Measurements from ENCODE around the gene SLC44A4. TPM values are rescaled to one million over a fixed set of nuclear protein-coding genes. Genes with fewer than 3 reads are reported as not detected.
A peak's percentile ranks its signal among the peaks of the same experiment; 100 is the strongest.
"Not testable (repeated sequence)": the region's sequence is repeated elsewhere in the genome, so short reads cannot be mapped to it uniquely, and the experiment has no call there.

SLC44A4 gene
- total RNA-seq, 1 experiment from 2014 or later, result not detected

DNA sequence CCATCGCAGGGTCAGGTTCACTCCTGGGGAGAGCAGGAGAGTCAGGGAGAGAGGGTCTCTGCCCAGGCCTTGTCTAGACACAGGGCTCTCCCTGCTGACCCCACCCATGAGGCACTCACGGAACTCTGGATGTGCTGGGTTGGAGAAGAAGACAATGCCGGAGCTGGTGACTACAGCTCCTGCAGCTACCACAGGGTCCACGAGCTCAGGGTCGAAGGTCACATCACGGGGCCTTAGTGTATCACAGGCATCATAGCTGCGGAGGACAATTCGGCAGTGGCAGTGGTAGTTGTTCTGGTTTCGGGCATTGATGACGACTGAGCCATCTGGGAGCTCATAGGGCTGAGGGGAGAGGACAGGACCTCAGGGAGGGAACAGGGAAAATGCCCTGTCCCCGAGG lies 18.9 kb downstream of the SLC44A4 start:
- DNase-seq (ENCODE audit: low spot score), result no peak

DNA sequence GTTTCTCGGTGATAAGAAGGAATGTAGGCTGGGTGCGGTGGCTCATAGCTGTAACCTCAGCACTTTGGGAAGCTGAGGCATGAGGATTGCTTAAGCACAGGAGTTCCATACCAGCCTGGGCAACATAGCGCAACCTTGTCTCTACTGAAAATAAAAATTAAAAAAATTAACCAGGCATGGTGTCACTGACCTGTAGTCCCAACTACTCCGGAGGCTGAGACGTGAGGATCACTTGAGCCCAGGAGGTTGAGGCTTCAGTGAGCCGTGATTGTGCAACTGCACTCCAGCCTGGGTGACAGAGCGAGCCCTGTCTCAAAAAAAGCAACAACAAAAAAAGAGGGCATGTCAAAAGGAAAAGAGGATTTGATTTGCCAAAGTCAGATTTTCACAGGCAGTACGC lies 20.1 kb downstream of the SLC44A4 start:
- DNase-seq (ENCODE audit: low spot score), result no peak

DNA sequence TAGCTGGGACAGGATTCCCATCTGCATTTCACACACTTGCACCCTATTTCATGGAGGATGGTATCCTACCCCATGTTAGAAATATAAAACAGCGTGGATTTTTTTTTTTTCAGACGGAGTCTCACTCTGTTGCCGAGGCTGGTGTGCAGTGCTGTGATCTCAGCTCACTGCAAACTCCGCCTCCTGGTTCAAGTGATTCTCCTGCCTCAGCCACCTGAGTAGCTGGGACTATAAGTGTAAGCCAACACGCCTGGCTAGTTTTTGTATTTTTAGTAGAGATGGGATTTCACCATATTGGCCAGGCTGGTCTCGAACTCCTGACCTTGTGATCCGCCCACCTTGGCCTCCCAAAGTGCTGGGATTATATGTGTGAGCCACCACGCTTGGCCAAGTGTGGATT lies 21.0 kb downstream of the SLC44A4 start:
- DNase-seq (ENCODE audit: low spot score), result not testable (repeated sequence)

DNA sequence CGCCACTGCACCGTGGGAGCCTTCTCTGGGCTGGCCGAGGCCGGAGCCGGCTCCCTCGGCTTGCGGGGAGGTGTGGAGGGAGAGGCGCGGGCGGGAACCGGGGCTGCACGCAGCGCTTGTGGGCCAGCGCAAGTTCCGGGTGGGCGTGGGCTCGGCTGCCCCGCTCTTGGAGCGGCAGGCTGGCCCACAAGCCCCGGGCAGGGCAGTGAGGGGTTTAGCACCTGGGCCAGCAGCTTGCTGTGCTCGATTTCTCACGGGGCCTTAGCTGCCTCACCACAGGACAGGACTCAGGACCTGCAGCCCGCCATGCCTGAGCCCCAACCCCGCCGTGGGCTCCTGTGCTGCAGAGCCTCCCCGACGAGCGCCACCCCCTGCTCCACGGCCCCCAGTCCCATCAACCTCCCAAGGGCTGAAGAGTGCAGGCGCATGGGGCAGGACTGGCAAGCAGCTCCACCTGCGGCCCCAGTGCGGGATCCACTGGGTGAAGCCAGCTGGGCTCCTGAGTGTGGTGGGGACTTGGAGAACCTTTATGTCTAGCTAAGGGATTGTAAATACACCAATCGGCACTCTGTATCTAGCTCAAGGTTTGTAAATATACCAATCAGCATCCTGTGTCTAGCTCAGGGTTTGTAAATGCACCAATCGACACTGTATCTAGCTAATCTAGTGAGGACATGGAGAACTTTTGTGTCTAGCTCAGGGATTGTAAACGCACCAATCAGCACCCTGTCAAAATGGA lies 26.6 kb downstream of the SLC44A4 start:
- DNase-seq (ENCODE audit: low spot score), result not testable (repeated sequence)

DNA sequence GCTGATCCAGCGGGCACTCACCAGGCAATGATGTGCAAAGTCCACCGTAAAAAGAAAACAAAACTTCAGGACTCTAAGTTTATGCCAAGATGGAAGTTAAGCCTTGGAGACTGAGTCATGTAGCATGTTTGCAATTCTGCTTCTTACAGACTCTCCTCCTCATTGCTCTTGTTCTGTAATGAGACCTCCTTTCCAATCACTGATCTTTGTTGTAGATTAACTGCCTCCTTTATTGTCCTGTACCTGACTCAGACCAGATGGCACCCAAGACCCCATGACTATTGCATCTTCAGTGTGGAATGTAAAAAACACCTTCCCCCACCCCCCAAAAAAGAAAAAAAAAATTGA lies 27.3 kb downstream of the SLC44A4 start:
- DNase-seq (ENCODE audit: low spot score), result no peak

DNA sequence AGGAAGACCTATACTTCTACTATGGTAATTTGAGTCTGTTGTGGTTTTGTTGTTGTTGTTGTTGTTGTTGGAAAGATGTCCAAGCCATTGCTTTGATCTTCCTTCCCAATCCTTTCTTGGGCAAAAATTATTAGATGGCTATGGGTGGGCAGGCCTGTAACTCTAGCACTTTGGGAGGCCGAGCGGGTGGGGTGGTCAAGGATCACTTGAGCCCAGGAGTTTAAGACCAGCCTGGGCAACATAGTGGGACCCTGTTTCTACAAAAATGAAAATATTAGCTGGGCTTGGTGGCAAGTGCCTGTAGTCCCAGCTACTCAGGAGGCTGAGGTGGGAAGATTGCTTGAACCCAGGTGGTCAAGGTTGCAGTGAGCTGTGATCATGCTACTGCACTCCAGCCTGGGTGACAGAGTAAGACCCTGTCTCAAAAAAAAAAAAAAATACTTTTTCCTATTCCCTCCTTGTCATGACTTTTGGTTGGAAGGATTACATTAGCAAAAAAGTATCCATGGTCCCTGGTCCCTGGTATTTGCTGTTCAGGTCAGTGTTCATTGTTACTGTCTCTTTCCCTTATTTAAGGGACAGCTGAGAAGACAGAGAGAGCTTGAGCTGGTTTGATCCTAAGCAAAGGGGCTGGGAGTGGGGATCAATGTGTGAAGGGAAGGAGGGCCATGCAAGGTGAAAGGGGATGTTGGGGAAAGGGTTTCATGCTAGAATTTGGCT lies 27.9 kb downstream of the SLC44A4 start:
- no peak for DNase-seq (ENCODE audit: low spot score)

DNA sequence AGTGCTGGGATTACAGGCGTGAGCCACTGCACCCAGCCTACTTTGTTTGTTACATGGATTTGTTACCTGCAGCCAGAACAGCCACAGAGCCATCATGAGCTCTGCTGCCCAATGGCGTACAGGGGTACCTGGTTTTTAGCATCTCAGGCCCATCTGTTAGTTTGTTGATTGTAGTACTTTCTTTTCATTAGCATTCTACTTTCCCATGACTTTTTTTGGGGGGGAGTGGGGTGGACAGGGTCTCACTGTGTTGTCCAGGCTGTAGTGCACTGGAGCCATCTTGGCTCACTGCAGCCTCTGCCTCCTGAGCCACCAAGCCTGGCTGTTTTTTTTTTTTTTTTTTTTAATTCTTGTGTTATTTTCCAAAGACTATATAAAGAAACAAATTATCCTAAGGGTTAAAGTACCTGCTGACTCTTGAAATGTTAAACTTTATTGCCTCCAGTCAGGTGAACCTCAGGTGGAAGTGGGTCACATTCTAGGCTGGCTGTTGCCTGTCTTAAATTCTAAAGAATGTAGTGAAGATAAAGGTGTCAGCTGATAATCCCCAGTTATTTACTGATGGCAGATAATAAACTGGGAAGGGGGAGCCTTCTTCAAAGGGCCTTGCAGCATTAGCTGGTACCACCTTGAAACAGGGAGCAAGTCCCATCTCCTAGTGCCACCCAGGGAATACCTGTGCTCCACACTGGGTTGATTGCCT lies 31.4 kb downstream of the SLC44A4 start:
- DNase-seq (ENCODE audit: low spot score), result no peak

DNA sequence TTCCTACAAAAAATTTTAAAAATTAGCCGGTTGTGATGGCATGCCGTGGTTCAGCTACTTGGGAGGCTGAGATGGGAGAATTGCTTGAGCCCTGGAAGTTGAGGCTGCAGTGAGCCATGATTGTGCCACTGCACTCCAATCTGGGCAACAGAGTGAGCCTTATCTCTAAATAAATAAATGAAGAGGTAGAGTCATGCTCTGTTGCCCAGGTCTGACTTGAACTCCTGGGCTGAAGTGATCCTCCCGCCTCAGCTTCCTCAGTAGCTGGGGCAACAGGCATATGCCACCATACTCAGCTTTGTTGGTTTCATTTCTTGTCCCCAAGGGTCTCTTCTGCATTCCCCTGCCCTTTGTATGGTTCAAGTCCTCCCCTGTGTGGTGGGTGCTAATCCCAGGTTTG lies 34.3 kb downstream of the SLC44A4 start:
- no peak for DNase-seq (ENCODE audit: low spot score)

DNA sequence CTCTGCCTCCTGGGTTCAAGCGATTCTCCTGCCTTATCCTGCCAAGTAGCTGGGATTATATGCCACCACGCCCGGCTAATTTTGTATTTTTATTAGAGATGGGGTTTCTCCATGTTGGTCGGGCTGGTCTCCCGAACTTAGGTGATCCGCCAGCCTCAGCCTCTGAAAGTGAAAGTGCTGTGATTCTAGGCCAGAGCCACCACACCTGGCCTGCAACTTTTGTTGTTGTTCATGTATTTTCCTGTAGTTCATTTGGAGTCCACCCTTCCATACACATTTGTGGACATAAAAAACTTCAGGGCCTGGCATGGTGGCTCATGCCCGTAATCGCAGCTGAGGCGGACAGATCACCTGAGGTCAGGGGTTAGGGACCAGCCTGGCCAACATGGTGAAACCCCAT lies 36.7 kb downstream of the SLC44A4 start:
- DNase-seq (ENCODE audit: low spot score), result no peak

DNA sequence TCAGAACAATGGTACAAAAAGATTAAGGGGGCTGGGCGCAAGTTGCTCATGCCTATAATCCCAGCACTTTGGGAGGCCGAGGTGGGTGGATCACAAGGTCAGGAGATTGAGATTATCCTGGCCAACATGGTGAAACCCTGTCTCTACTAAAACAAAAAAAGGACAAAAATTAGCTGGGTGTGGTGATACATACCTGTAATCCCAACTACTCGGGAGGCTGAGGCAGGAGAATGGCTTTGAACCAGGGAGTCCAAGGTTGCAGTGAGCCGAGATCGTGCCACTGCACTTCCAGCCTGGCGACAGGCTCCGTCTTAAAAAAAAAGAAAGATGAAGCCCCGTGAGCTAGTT lies 39.0 kb downstream of the SLC44A4 start:
- not testable (repeated sequence) for DNase-seq (ENCODE audit: low spot score)

DNA sequence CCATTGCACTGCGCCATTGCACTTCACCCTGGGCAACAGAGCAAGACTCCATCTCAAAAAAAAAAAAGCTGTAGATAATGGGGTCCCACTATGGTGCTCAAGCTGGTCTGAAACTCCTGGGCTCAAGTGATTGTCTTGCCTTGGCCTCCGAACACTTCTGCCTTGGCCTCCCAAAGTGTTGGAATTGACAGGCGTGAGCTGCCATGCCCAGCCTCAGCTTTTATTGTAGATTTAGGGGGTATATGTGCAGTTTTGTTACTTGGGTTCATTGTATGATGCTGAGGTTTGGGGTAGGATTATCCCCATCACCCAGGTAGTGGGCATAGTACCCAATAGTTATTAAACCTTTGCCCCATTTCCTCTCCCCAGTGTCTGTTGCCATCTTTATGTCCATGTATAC lies 39.8 kb downstream of the SLC44A4 start:
- no peak for DNase-seq (ENCODE audit: low spot score)

DNA sequence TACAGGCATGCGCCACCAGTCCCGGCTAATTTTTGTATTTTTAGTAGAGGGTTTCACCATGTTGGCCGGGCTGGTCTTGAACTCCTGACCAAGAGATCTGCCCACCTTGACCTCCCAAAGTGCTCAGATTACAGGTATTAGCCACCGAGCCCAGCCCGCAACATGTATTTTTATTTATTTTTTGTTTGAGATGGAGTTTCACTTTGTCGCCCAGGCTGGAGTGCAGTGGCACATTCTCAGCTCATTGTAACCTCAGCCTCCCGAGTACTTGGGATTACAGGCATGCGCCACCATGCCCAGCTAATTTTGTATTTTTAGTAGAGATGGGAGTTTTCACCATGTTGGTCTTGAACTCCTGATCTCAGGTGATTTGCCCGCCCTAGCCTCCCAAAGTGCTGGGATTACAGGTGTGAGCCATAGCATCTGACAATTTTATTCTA lies 40.7 kb downstream of the SLC44A4 start:
- not testable (repeated sequence) for DNase-seq (ENCODE audit: low spot score)

DNA sequence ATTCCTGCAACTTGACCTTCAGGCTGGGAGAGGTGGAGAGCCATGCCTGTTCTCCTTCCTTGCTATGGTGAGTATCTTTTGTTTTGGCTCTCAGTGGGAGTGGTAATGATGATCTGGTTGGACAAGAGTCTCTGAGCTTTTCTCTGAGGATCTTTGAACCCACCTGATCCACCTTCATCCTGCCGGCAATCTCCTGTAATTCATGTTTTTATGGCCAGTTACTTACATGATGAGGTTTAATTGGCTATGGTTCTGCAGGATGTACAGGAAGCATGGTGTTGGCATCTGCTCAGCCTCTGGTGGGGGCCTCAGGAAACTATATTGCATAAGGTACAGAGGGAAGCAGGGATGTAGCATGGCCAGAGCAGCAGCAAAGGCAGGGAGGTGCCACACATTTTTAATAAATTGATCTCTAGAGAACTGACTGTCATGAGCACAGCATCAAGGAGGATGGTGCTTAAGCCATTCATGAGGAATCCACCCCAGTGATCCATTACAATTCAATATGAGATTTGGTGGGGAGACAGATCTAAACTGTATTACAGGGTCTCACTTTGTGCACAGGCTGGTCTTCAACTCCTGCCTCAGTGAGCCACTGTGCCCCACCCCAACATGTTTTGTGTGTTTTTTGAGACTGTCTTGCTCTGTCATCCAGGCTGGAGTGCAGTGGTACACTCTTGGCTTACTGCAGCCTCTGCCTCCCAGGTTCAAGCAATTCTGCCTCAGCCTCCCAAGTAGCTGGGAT lies 41.3 kb downstream of the SLC44A4 start:
- DNase-seq (ENCODE audit: low spot score), result no peak

DNA sequence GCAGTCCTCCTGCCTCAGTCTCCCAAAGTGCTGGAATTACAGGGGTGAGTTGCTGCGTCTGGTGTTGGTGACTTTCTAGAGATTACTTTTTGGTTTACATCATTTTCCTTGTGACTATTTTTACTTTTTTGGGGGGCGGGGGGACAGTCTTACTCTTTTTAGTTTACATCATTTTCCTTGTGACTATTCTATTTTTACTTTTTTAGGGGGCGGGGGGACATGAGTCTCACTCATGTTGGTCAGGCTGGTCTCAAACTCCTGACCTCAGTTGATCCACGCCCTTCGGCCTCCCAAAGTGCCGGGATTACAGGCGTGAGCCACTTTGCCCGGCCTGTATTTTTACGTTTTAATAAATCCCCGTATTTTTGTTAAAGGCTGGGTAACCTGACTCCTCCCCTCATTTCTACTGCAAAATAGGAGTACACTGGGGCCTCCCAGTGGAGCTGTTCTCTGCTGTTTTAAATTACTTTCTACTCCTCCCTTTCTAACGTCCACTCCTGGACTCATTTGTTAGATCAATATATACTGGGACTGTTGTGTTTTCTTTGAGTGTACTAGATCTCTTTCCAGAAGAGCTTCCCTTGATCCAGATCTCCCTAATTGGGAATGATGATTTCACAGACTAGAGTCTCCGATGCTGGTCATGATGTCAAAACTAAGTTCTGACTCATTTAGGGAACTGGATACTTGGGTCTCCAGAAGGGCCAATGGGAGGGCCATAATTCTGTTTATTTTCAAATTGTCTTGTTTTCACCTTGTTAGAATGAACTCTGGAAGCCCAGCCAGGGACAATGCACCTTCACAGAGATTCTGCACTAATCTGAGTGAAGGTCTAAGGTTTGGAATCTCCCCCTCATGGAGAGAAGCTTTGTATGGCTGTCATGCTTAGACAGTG lies 42.1 kb downstream of the SLC44A4 start:
- DNase-seq (ENCODE audit: low spot score), result no peak

DNA sequence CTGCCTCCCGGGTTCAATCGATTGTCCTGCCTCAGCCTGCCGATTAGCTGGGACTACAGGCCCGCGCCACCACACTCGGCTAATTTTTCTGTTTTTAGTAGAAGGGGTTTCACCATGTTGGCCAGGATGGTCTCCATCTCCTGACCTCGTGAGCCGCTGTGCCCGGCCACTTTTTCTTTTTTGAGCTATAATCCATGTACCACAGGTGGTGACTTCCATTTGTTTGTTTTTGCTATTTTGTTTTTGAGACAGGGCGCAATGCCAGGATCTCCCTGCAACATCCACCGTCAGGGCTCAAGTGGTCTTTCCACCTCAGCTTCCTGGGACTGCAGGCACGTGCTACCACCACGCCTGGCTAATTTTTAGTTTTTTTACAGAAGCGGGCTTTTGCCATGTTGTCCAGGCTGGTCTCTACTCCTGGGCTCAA lies 42.7 kb downstream of the SLC44A4 start:
- DNase-seq (ENCODE audit: low spot score), result no peak

DNA sequence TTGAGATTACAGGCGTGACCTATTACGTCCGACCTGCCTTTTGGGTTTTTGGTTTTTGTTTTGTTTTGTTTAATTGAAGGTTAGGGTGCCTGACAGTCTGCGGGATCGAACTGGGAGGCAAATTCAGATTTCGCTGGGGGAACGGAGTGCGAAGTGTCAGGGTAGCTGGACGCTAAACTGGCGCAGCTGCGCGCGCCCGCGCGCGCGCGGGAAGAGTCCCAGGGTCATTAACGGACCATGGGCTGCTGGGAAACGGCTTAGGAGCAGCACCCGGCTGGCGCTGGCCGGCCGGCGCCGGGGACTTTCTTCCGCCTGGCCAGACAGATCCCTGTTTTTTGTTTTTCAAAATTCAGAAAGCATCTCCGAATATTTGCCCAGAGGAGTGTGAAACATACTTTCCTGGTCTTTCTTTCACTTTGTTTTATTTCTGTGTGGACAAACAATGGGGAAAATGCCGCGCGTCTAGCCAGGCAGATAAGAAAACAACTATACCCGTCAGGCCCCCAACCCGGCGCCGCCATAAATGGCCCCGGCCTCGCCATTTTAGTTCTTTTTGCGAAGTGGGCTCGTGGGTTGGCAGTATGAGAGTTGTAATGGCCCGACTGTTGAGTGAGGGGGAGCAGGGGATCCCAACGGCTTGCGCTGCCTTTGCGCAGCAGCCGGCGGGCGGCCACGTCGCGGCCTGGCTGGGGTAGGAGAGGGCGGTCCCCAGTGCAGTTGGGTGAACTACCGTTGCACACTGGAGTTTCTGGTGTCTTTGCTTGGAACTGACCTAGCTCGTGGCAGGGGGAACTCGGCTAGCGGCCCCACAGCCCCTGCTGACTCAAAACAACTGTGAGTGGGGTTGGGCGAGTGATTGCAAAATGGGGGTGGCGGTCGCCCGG lies 44.2 kb downstream of the SLC44A4 start:
- peak; percentile 72 for DNase-seq (ENCODE audit: low spot score)

DNA sequence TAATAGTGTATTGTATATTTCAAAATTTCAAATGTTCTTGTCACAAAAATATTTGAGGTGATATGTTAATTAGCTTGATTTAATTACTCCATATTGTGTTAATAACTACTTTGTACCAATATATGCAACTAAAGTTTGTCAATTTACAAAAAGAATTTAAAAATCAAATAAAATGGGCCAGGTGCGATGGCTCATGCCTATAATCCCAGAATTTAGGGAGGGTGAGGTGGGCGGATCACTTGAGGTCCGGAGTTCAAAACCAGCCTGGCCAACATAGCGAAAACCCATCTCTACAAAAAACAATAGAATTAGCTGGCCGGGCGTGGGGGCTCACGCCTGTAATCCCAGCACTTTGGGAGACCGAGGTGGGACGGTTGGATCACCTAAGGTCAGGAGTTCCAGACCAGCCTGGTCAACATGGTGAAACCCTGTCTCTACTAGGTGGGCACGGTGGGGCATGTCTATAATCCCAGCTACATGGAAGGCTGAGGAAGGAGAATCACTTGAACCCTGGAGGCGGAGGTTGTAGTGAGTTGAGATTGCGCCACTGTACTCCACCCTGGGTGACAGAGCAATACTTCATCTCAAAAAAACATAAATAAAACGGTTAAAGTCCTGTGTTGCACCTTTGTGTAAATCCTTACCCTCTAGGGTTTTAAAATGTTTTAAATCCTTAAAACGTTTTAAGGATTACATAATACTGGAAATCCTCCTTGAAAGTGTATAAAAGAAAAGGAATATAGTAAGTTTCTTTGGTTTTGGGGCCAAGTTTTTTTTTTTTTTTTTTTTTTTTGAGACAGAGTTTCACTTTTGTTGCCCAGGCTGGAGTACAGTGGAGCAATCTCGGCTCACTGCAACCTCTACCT lies 47.2 kb downstream of the SLC44A4 start:
- DNase-seq (ENCODE audit: low spot score), result no peak

DNA sequence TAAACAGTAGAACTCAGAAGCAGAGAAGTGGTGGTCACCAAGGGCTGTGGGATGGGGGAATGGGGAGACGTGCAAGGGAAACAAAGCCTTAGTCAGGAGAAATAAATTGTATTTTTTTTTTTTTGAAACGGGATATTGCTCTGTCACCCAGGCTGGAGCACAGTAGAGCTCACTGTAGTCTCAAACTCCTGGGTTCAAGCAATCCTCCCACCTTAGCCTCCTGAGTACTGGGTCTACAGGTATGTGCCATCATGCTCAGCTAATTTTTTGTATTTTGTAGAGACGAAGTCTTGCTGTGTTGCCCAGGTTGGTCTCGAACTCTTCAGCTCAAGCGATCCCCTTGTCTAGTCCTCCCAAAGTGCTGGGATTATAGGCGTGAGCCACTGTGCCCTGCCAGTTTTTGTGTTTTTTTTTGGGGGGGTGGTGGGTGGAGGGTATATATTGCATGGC lies 47.9 kb downstream of the SLC44A4 start:
- no peak for DNase-seq (ENCODE audit: low spot score)
